HCT116 (cell line): Measurements from ENCODE around the gene GABBR2. TPM values are rescaled to one million over a fixed set of nuclear protein-coding genes. Genes with fewer than 3 reads are reported as not detected.

ENCODE experiments used
- ATAC-seq: fragments of 200-7000 bp; cut with Tn5 transposase; 2 replicates; pipeline ENCODE4 v1.9.1; 2020; ENCODE audit warnings: mild to moderate bottlenecking, moderate library complexity
- BruUV-seq: library from RNA; stranded (reverse); fragments of 400-500 nt; replicated peaks from 2 replicates; lab custom pipeline; 2021; lab: Mats Ljungman, UMichigan
- CTCF ChIA-PET: fragments of 300-600 bp; sonication (Branson Sonifier 250); formaldehyde crosslinking; loops from one replicate; lab custom pipeline; 2021; ENCODE audit warnings: antibody characterized with exemption; lab: Charles Lee
- POLR2A ChIA-PET: fragments of 300-600, 350-600 bp; sonication (Branson Sonifier 250); formaldehyde crosslinking; loops from one replicate; lab custom pipeline; 2021; ENCODE audit warnings: antibody characterized with exemption; lab: Charles Lee
- RAD21 ChIA-PET, 2 experiments: fragments of 300-600 bp; sonication (Branson Sonifier 250); formaldehyde crosslinking; loops; one replicate each; lab custom pipeline; 2023; ENCODE audit warnings: low total read pairs in 2 of 2; ENCODE audit not compliant: uncharacterized antibody in 2 of 2, unreplicated experiment in 2 of 2, low non-redundant PET in 1 of 2; lab: Charles Lee
- DNase-seq: peaks from one replicate; pipeline ENCODE4 v3.0.0-alpha.2; 2010; ENCODE audit warnings: low read depth, low spot score
- H2AFZ ChIP-seq: fragments of 200-600 bp; shearing (Covaris generic), sonication (generic); 2 replicates; pipeline ENCODE4 v1.6.1; 2017; ENCODE audit warnings: low read depth, mixed run types, mixed read lengths, antibody characterized with exemption, low read length; ENCODE audit not compliant: poor library complexity, severe bottlenecking
- H3K27ac ChIP-seq: 2 replicates; pipeline ENCODE4 v1.5.1; 2012; ENCODE audit warnings: low read depth, low read length
- H3K27me3 ChIP-seq: fragments of 200-600 bp; sonication (generic); 2 replicates; pipeline ENCODE4 v1.6.1; 2016; ENCODE audit warnings: mixed run types, low read length, mixed read lengths; ENCODE audit not compliant: insufficient read depth
- H3K36me3 ChIP-seq, 2 experiments: fragments of 200-500 bp in 1 of 2; fragments of 200-600 bp in 1 of 2; sonication (Bioruptor generic) in 1 of 2; sonication (generic) in 1 of 2; 2 replicates each; pipeline versions ENCODE4 v1.5.1 to v1.6.1; 2014 to 2016; ENCODE audit warnings: low read length in 2 of 2, inconsistent platforms in 1 of 2, mixed read lengths in 1 of 2, mixed run types in 1 of 2; ENCODE audit not compliant: insufficient read depth in 2 of 2, control insufficient read depth in 1 of 2
- H3K4me1 ChIP-seq, 2 experiments: fragments of 200-600 bp in 1 of 2; sonication (generic) in 1 of 2; 2 replicates each; pipeline versions ENCODE4 v1.5.1 to v1.6.1; 2012 to 2017; ENCODE audit warnings: low read length in 2 of 2, inconsistent platforms in 1 of 2, mild to moderate bottlenecking in 1 of 2, mixed read lengths in 1 of 2, mixed run types in 1 of 2, moderate library complexity in 1 of 2; ENCODE audit not compliant: insufficient read depth in 2 of 2, control insufficient read depth in 1 of 2
- H3K4me2 ChIP-seq: fragments of 200-600 bp; sonication (generic); 2 replicates; pipeline ENCODE4 v1.6.1; 2017; ENCODE audit warnings: mixed run types, low read length, mixed read lengths
- H3K4me3 ChIP-seq, 2 experiments: fragments of 200-600 bp in 1 of 2; sonication (generic) in 1 of 2; replicated peaks in 1 of 2; 2 replicates each; pipeline ENCODE4 v1.5.1; 2011 to 2016; ENCODE audit warnings: low read length in 2 of 2, control low read depth in 1 of 2, low read depth in 1 of 2, mild to moderate bottlenecking in 1 of 2, mixed read lengths in 1 of 2, mixed run types in 1 of 2
- H3K79me2 ChIP-seq: fragments of 200-600 bp; sonication (generic); 2 replicates; pipeline ENCODE4 v1.6.1; 2017; ENCODE audit warnings: mild to moderate bottlenecking, mixed run types, low read length, moderate library complexity, mixed read lengths; ENCODE audit not compliant: insufficient read depth
- H3K9ac ChIP-seq: fragments of 200-600 bp; sonication (generic); 2 replicates; pipeline ENCODE4 v1.6.1; 2016; ENCODE audit warnings: low read length, mixed read lengths
- H3K9me2 ChIP-seq: fragments of 200-600 bp; sonication (generic), shearing (Covaris generic); 2 replicates; pipeline ENCODE4 v1.6.1; 2017; ENCODE audit warnings: mixed run types, mild to moderate bottlenecking, moderate library complexity; ENCODE audit not compliant: insufficient read depth
- H3K9me3 ChIP-seq, 2 experiments: fragments of 200-500 bp in 1 of 2; fragments of 200-600 bp in 1 of 2; sonication (Bioruptor generic) in 1 of 2; sonication (generic) in 1 of 2; 2 replicates each; pipeline ENCODE4 v1.6.1; 2014 to 2017; ENCODE audit warnings: low read length in 2 of 2, mixed read lengths in 2 of 2, inconsistent platforms in 1 of 2, low read depth in 1 of 2, mild to moderate bottlenecking in 1 of 2, mixed run types in 1 of 2, moderate library complexity in 1 of 2; ENCODE audit not compliant: control insufficient read depth in 1 of 2, insufficient read depth in 1 of 2
- H4K20me1 ChIP-seq: fragments of 200-600 bp; sonication (generic), shearing (Covaris generic); 2 replicates; pipeline ENCODE4 v1.6.1; 2017; ENCODE audit warnings: mixed run types, mild to moderate bottlenecking, moderate library complexity; ENCODE audit not compliant: insufficient read depth
- ATF3 ChIP-seq: IDR thresholded peaks from 2 replicates; pipeline ENCODE4 v1.6.1; 2012
- CEBPB ChIP-seq: IDR thresholded peaks from 2 replicates; pipeline ENCODE4 v1.6.1; 2012; ENCODE audit warnings: low read depth
- ELF1 ChIP-seq: IDR thresholded peaks from 2 replicates; pipeline ENCODE4 v1.6.1; 2012; ENCODE audit warnings: low read depth, borderline replicate concordance
- EZH2 ChIP-seq: fragments of 200-600 bp; sonication (generic); IDR thresholded peaks from 2 replicates; pipeline ENCODE4 v1.6.1; 2017; ENCODE audit warnings: antibody characterized with exemption, mixed run types
- EZH2phosphoT487 ChIP-seq: fragments of 200-600 bp; IDR thresholded peaks from 2 replicates; pipeline ENCODE4 v1.6.1; 2018; ENCODE audit warnings: antibody characterized with exemption, borderline replicate concordance
- JUND ChIP-seq: IDR thresholded peaks from 2 replicates; pipeline ENCODE4 v1.6.1; 2012
- MAX ChIP-seq: IDR thresholded peaks from 2 replicates; pipeline ENCODE4 v1.6.1; 2012
- POLR2A ChIP-seq: IDR thresholded peaks from 2 replicates; pipeline ENCODE4 v1.7.0; 2011; ENCODE audit warnings: borderline replicate concordance; ENCODE audit not compliant: insufficient read depth, insufficient read length; ENCODE audit errors: extremely low read depth
- POLR2AphosphoS5 ChIP-seq: IDR thresholded peaks from 2 replicates; pipeline ENCODE4 v1.6.1; 2011; ENCODE audit warnings: mild to moderate bottlenecking, low read depth, low read length, moderate library complexity
- RAD21 ChIP-seq: IDR thresholded peaks from 2 replicates; pipeline ENCODE4 v1.6.1; 2012; ENCODE audit warnings: low read depth, mild to moderate bottlenecking
- SIN3A ChIP-seq: IDR thresholded peaks from 2 replicates; pipeline ENCODE4 v1.6.1; 2012; ENCODE audit warnings: low read depth
- SP1 ChIP-seq: IDR thresholded peaks from 2 replicates; pipeline ENCODE4 v1.6.1; 2012; ENCODE audit warnings: low read depth
- SRF ChIP-seq: IDR thresholded peaks from 2 replicates; pipeline ENCODE4 v1.6.1; 2012; ENCODE audit warnings: low read depth
- YY1 ChIP-seq: IDR thresholded peaks from 2 replicates; pipeline ENCODE4 v1.6.1; 2011; ENCODE audit warnings: low read length, low read depth, moderate library complexity, mild to moderate bottlenecking; ENCODE audit not compliant: insufficient replicate concordance; ENCODE audit errors: extremely low read depth
- ZNF274 ChIP-seq: fragments of 200-500 bp; sonication (Bioruptor generic); IDR thresholded peaks from 2 replicates; pipeline ENCODE4 v1.6.1; 2014; ENCODE audit warnings: mild to moderate bottlenecking, low read depth, low read length, inconsistent platforms
- intact Hi-C: fragments of 100-400 bp; cut with micrococcal nuclease; formaldehyde crosslinking; loops from 2 replicates; pipeline ENCODE4 v1.10.0; 2022
- total RNA-seq: library from RNA; stranded (reverse); gene quantifications from one replicate; pipeline ENCODE4 v1.2.1, GENCODE V29; 2021; ENCODE audit not compliant: unreplicated experiment
- TF ChIP-seq, protein P1 (sequence below): IDR thresholded peaks from 2 replicates; pipeline ENCODE4 v1.6.1; 2011; ENCODE audit warnings: mild to moderate bottlenecking, low read length, moderate library complexity; ENCODE audit not compliant: insufficient replicate concordance; ENCODE audit errors: extremely low read depth
- TF ChIP-seq, protein P2 (sequence below), 3 experiments: fragments of 200-600 bp in 1 of 3; sonication (generic) in 1 of 3; IDR thresholded peaks in 2 of 3; conservative IDR thresholded peaks in 1 of 3; 2 replicates each; pipeline ENCODE4 v1.5.1; 2012 to 2017; ENCODE audit warnings: low read depth in 2 of 3, low read length in 2 of 3, antibody characterized with exemption in 1 of 3, borderline replicate concordance in 1 of 3, control low read depth in 1 of 3, mild to moderate bottlenecking in 1 of 3, mixed read lengths in 1 of 3, mixed run types in 1 of 3, moderate library complexity in 1 of 3; ENCODE audit not compliant: insufficient read depth in 1 of 3

Gene GABBR2
- total RNA-seq, 1 experiment from 2014 or later, result 0.15 TPM

DNA sequence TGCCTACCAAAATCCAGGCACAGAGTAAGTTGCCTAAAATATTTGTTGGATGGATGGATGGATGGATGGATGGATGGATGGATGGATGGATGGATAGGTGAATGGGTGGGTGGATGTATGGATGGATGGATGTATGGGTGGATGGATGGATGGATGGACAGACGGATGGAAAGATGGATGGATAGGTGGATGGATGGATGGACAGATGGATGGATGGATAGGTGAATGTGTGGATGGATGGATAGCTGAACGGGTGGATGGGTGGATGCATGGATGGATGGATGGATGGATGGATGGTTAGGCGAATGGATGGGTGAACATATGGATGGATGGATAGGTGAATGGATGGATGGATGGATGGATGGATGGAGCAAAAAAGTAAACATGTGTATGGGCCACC lies 131.9 kb downstream of the GABBR2 start (continued):
- TF ChIP-seq MAX (no peak), JUND (no peak)

GRCh38 chr9:98576354-98576753 lies 132.4 kb downstream of the GABBR2 start:
- Histone ChIP-seq H3K9me3 (no peaks in the 10 kb centered on the region), H3K79me2 (no peaks in the 10 kb centered on the region), H3K9ac (no peak overlapping the region), H3K27me3 (0 out of 2 replicates have a peak, but pooled peaks cover 5% of the 10 kb centered on the region), H4K20me1 (no peaks in the 10 kb centered on the region), H3K4me1 (peaks cover 4 to 11% of the 10 kb centered on the region in 2 experiments; a peak in 2 of 4 replicates), H3K27ac (no peak overlapping the region), H2AFZ (no peak overlapping the region), H3K36me3 (no peaks in the 10 kb centered on the region), H3K9me2 (no peaks in the 10 kb centered on the region), H3K4me2 (no peak overlapping the region), H3K4me3 (no peak overlapping the region)
- ChIA-PET RAD21 (no interaction called here), POLR2A (no interaction called here), CTCF (no interaction called here)
- intact Hi-C loops, result loop anchor here (10.0 kb wide), 1 partner anchor 262 kb away; no protein-coding TSS in a partner anchor
- DNase-seq (no peak), ATAC-seq (no peak)
- TF ChIP-seq POLR2A, result no peak
- TF ChIP-seq, protein P1, sequence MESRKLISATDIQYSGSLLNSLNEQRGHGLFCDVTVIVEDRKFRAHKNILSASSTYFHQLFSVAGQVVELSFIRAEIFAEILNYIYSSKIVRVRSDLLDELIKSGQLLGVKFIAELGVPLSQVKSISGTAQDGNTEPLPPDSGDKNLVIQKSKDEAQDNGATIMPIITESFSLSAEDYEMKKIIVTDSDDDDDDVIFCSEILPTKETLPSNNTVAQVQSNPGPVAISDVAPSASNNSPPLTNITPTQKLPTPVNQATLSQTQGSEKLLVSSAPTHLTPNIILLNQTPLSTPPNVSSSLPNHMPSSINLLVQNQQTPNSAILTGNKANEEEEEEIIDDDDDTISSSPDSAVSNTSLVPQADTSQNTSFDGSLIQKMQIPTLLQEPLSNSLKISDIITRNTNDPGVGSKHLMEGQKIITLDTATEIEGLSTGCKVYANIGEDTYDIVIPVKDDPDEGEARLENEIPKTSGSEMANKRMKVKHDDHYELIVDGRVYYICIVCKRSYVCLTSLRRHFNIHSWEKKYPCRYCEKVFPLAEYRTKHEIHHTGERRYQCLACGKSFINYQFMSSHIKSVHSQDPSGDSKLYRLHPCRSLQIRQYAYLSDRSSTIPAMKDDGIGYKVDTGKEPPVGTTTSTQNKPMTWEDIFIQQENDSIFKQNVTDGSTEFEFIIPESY, result no peak
- TF ChIP-seq POLR2AphosphoS5, result no peak
- no peak for TF ChIP-seq SP1
- no peak for TF ChIP-seq MAX
- TF ChIP-seq, protein P2, sequence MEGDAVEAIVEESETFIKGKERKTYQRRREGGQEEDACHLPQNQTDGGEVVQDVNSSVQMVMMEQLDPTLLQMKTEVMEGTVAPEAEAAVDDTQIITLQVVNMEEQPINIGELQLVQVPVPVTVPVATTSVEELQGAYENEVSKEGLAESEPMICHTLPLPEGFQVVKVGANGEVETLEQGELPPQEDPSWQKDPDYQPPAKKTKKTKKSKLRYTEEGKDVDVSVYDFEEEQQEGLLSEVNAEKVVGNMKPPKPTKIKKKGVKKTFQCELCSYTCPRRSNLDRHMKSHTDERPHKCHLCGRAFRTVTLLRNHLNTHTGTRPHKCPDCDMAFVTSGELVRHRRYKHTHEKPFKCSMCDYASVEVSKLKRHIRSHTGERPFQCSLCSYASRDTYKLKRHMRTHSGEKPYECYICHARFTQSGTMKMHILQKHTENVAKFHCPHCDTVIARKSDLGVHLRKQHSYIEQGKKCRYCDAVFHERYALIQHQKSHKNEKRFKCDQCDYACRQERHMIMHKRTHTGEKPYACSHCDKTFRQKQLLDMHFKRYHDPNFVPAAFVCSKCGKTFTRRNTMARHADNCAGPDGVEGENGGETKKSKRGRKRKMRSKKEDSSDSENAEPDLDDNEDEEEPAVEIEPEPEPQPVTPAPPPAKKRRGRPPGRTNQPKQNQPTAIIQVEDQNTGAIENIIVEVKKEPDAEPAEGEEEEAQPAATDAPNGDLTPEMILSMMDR (IDR thresholded peaks at IDR 0.05 in 2 of 3, conservative IDR thresholded peaks at IDR 0.05 in 1 of 3; ENCODE audit: borderline replicate concordance in 1 of 3, insufficient read depth in 1 of 3, low read depth in 2 of 3, low read length in 2 of 3), result no peak
- TF ChIP-seq EZH2, result no peak
- no peak for TF ChIP-seq RAD21
- TF ChIP-seq EZH2phosphoT487, result no peak
- TF ChIP-seq SIN3A, result no peak
- TF ChIP-seq ZNF274, result no peak
- TF ChIP-seq YY1, result no peak
- no peak for TF ChIP-seq ELF1
- TF ChIP-seq SRF, result no peak
- no peak for TF ChIP-seq CEBPB
- no peak for TF ChIP-seq ATF3
- BruUV-seq, result no TSS peak
